HepG2 (cell line): ENCODE measurements around the gene CYP19A1. TPM values are rescaled to one million over a fixed set of nuclear protein-coding genes. Genes with fewer than 3 reads are reported as not detected.

ENCODE experiments used
- ATAC-seq: fragments of 200-7000 bp; cut with Tn5 transposase; 3 replicates; pipeline ENCODE4 v1.9.1; 2020; ENCODE audit warnings: mild to moderate bottlenecking, moderate library complexity
- BruUV-seq: library from RNA; stranded (reverse); fragments of 400-500 nt; replicated peaks from 2 replicates; lab custom pipeline; 2021; lab: Mats Ljungman, UMichigan
- CTCF ChIA-PET: fragments of 300-600 bp; formaldehyde crosslinking; extraction: SDS; loops from one replicate; lab custom pipeline; 2021; ENCODE audit warnings: low total read pairs, inconsistent platforms, low intra/inter-chr PET ratio; lab: Yijun Ruan, JAX
- POLR2A ChIA-PET: fragments of 350-600 bp; sonication (Branson Sonifier 250); formaldehyde crosslinking; loops from one replicate; lab custom pipeline; 2020; ENCODE audit warnings: antibody characterized with exemption, inconsistent platforms; lab: Yijun Ruan, JAX
- DNase-seq: peaks from one replicate; pipeline ENCODE4 v3.0.0-alpha.2; 2015; ENCODE audit warnings: low spot score
- FAIRE-seq: peaks from 3 replicates; lab custom pipeline; 2011; peaks lifted over from hg19 to GRCh38; lab: Jason Lieb, UNC
- H2AFZ ChIP-seq: one replicate; pipeline ENCODE4 v1.6.1; 2011; ENCODE audit warnings: low read length, inconsistent platforms
- H3K27ac ChIP-seq: fragments of 300-600 bp; 3 replicates; pipeline ENCODE4 v1.8.0; 2011; ENCODE audit warnings: mixed run types, mild to moderate bottlenecking, mixed read lengths, low read length, inconsistent platforms; ENCODE audit not compliant: insufficient read depth; ENCODE audit errors: extremely low read length
- H3K27me3 ChIP-seq, 2 experiments: fragments of 200-600 bp in 1 of 2; 2 replicates in 1 of 2; 3 replicates in 1 of 2; pipeline versions ENCODE4 v1.6.0 to v1.8.0; 2011; ENCODE audit warnings: low read length in 2 of 2, mild to moderate bottlenecking in 2 of 2, moderate library complexity in 2 of 2, inconsistent platforms in 1 of 2; ENCODE audit not compliant: insufficient read depth in 2 of 2, control insufficient read depth in 1 of 2
- H3K36me3 ChIP-seq, 2 experiments: fragments of 200-600 bp in 1 of 2; replicated peaks in 1 of 2; 2 replicates in 1 of 2; 3 replicates in 1 of 2; pipeline versions ENCODE4 v1.5.1 to v1.8.0; 2011; ENCODE audit warnings: low read length in 2 of 2, inconsistent platforms in 1 of 2; ENCODE audit not compliant: insufficient read depth in 2 of 2, control insufficient read depth in 1 of 2
- H3K4me1 ChIP-seq: 2 replicates; pipeline ENCODE4 v1.5.1; 2012; ENCODE audit warnings: low read length, inconsistent platforms; ENCODE audit not compliant: insufficient read depth
- H3K4me2 ChIP-seq: 2 replicates; pipeline ENCODE4 v1.6.0; 2011; ENCODE audit warnings: low read depth, low read length, inconsistent platforms
- H3K4me3 ChIP-seq, 3 experiments: fragments of 200-600 bp in 1 of 3; sonication (generic), shearing (Covaris generic) in 1 of 3; replicated peaks in 1 of 3; 2 replicates each; pipeline ENCODE4 v1.5.1; 2011 to 2016; ENCODE audit warnings: low read length in 3 of 3, inconsistent platforms in 2 of 3, low read depth in 2 of 3, mild to moderate bottlenecking in 2 of 3, control low read depth in 1 of 3, mixed read lengths in 1 of 3; ENCODE audit not compliant: insufficient read depth in 1 of 3
- H3K79me2 ChIP-seq: one replicate; pipeline ENCODE4 v1.6.1; 2011; ENCODE audit warnings: low read length, inconsistent platforms; ENCODE audit not compliant: insufficient read depth
- H3K9ac ChIP-seq: 2 replicates; pipeline ENCODE4 v1.6.0; 2011; ENCODE audit warnings: mild to moderate bottlenecking, low read depth, low read length, inconsistent platforms; ENCODE audit not compliant: insufficient read depth
- H3K9me3 ChIP-seq: 2 replicates; pipeline ENCODE4 v1.5.1; 2012; ENCODE audit warnings: mild to moderate bottlenecking, low read length
- H4K20me1 ChIP-seq: 2 replicates; pipeline ENCODE4 v1.6.0; 2011; ENCODE audit warnings: inconsistent platforms, mild to moderate bottlenecking, low read length, moderate library complexity; ENCODE audit not compliant: insufficient read depth
- ARNT2 ChIP-seq: sonication (generic); formaldehyde crosslinking; IDR thresholded peaks from 2 replicates; pipeline ENCODE4 v1.8.0; 2022; ENCODE audit warnings: mild to moderate bottlenecking, low read depth, missing genetic modification reagents, moderate library complexity
- CAMTA2 ChIP-seq: sonication (generic); formaldehyde crosslinking; IDR thresholded peaks from 2 replicates; pipeline ENCODE4 v1.4.0; 2020; ENCODE audit warnings: mild to moderate bottlenecking, missing genetic modification reagents, borderline replicate concordance
- DNMT1 ChIP-seq: sonication (generic); formaldehyde crosslinking; IDR thresholded peaks from 2 replicates; pipeline ENCODE4 v1.5.1; 2020; ENCODE audit warnings: mild to moderate bottlenecking, missing genetic modification reagents
- MTA1 ChIP-seq: sonication (generic); formaldehyde crosslinking; IDR thresholded peaks from 2 replicates; pipeline ENCODE4 v1.4.0; 2020; ENCODE audit warnings: missing genetic modification reagents, mild to moderate bottlenecking, borderline replicate concordance
- SMARCE1 ChIP-seq: fragments of 450-650 bp; IDR thresholded peaks from 2 replicates; pipeline ENCODE4 v1.6.1; 2017; ENCODE audit warnings: borderline replicate concordance
- TARDBP ChIP-seq: sonication (generic); formaldehyde crosslinking; IDR thresholded peaks from 2 replicates; pipeline ENCODE4 v1.8.0; 2022; ENCODE audit warnings: mild to moderate bottlenecking, missing genetic modification reagents
- TEF ChIP-seq: sonication (generic); formaldehyde crosslinking; IDR thresholded peaks from 2 replicates; pipeline ENCODE4 v1.5.0; 2020; ENCODE audit warnings: missing genetic modification reagents
- ZNF496 ChIP-seq: sonication (generic); formaldehyde crosslinking; IDR thresholded peaks from 2 replicates; pipeline ENCODE4 v1.8.1; 2023; ENCODE audit warnings: mild to moderate bottlenecking, moderate library complexity, missing genetic modification reagents; ENCODE audit not compliant: insufficient replicate concordance
- ZNF543 ChIP-seq: sonication (generic); formaldehyde crosslinking; IDR thresholded peaks from 2 replicates; pipeline ENCODE4 v1.4.0; 2020; ENCODE audit warnings: mild to moderate bottlenecking, missing genetic modification reagents
- ZNF746 ChIP-seq: sonication (generic); formaldehyde crosslinking; IDR thresholded peaks from 2 replicates; pipeline ENCODE4 v1.8.0; 2022; ENCODE audit warnings: mild to moderate bottlenecking, missing genetic modification reagents
- WGBS: methylation state at CpG from one replicate; pipeline ENCODE4 v1.1.6; 2017; ENCODE audit warnings: low lambda C conversion rate; 5-methylcytosine and 5-hydroxymethylcytosine counted together
- in situ Hi-C: cut with HindIII; loops from 2 replicates; pipeline ENCODE4 v1.10.0; 2017; ENCODE audit warnings: low pct_unique_long_range_greater_than_20kb; ENCODE audit not compliant: extremely low pct_ligation_motif_present
- intact Hi-C: fragments of 100-400 bp; cut with micrococcal nuclease; formaldehyde crosslinking; loops from one replicate; pipeline ENCODE4 v1.10.0; 2022; ENCODE audit not compliant: unreplicated experiment
- polyA plus RNA-seq, 8 experiments: library from polyadenylated mRNA; depleted of rRNA in 3 of 8; stranded (reverse) in 7 of 8; unstranded in 1 of 8; fragments of >200 nt; fragmentation: Illumina TruSeq in 4 of 8; extraction: Trizol in 4 of 8; gene quantifications; 2 replicates each; pipeline versions ENCODE4 v1.2.1 to v1.2.3, GENCODE V29; 2011 to 2016; ENCODE audit warnings: low read depth in 4 of 8, missing spikeins in 1 of 8, mixed read lengths in 1 of 8; ENCODE audit not compliant: insufficient read depth in 1 of 8
- total RNA-seq, 5 experiments: library from RNA; depleted of rRNA; stranded (reverse); fragments of >200 nt; fragmentation: Illumina TruSeq; extraction: Trizol; gene quantifications; 2 replicates each; pipeline ENCODE4 v1.2.3, GENCODE V29; 2016; ENCODE audit warnings: low read depth in 1 of 5
- TF ChIP-seq, protein P1 (sequence below): sonication (generic); IDR thresholded peaks from 2 replicates; pipeline ENCODE4 v1.6.1; 2016; ENCODE audit warnings: low read depth, borderline replicate concordance
- TF ChIP-seq, protein P2 (sequence below): sonication (generic); formaldehyde crosslinking; IDR thresholded peaks from 2 replicates; pipeline ENCODE4 v1.8.1; 2023; ENCODE audit warnings: mild to moderate bottlenecking, inconsistent platforms, moderate library complexity, missing genetic modification reagents, borderline replicate concordance
- TF ChIP-seq, protein P3 (sequence below): sonication (generic); formaldehyde crosslinking; IDR thresholded peaks from 2 replicates; pipeline ENCODE4 v1.4.0; 2020; ENCODE audit warnings: mild to moderate bottlenecking, missing genetic modification reagents

CYP19A1 gene
- total and polyA plus RNA-seq, 2 of the 13 experiments (the other 11 are each of a cell fraction or from before 2014, with no cell fraction given), result 10.9 to 23.0 TPM

GRCh38 chr15:51285399-51285798, 53.0 kb downstream of the CYP19A1 start:
- Histone ChIP-seq H3K36me3 (no peaks in the 10 kb centered on the region), H3K27me3 (no peaks in the 10 kb centered on the region), H2AFZ (no peak overlapping the region), H3K9me3 (no peaks in the 10 kb centered on the region), H3K9ac (no peak overlapping the region), H3K4me3 (no peak overlapping the region), H4K20me1 (no peaks in the 10 kb centered on the region), H3K4me2 (no peak overlapping the region), H3K79me2 (no peaks in the 10 kb centered on the region), H3K4me1 (peaks cover 57% of the 10 kb centered on the region), H3K27ac (no peak overlapping the region)
- CTCF ChIA-PET, result interaction anchor here (2.7 kb wide), 1 partner anchor 96 kb away, joined by 21 read pairs; no protein-coding TSS in a partner anchor
- in situ Hi-C loops, result loop anchor here (5.0 kb wide), 1 partner anchor 92 kb away; no protein-coding TSS in a partner anchor
- 93% methylated on average over 6 of the region's 6 CpGs for WGBS
- POLR2A ChIA-PET, result no interaction called here
- ATAC-seq (no peak), FAIRE-seq (no peak), DNase-seq (no peak)
- intact Hi-C loops, result loop anchor here (5.0 to 10.0 kb wide), 2 partner anchors 82 to 121 kb away; no protein-coding TSS in a partner anchor
- BruUV-seq, result no TSS peak
- TF ChIP-seq SMARCE1 (no peak), MTA1 (no peak), ARNT2 (CRISPR knock-in tag) (no peak), ZNF496 (CRISPR knock-in tag) (no peak), ZNF543 (CRISPR knock-in tag) (no peak), DNMT1 (CRISPR knock-in tag) (no peak), ZNF746 (CRISPR knock-in tag) (no peak), CAMTA2 (CRISPR knock-in tag) (no peak), TARDBP (CRISPR knock-in tag) (no peak), TEF (CRISPR knock-in tag) (no peak)
- TF ChIP-seq, protein P1, sequence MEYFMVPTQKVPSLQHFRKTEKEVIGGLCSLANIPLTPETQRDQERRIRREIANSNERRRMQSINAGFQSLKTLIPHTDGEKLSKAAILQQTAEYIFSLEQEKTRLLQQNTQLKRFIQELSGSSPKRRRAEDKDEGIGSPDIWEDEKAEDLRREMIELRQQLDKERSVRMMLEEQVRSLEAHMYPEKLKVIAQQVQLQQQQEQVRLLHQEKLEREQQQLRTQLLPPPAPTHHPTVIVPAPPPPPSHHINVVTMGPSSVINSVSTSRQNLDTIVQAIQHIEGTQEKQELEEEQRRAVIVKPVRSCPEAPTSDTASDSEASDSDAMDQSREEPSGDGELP, result no peak
- TF ChIP-seq, protein P2, sequence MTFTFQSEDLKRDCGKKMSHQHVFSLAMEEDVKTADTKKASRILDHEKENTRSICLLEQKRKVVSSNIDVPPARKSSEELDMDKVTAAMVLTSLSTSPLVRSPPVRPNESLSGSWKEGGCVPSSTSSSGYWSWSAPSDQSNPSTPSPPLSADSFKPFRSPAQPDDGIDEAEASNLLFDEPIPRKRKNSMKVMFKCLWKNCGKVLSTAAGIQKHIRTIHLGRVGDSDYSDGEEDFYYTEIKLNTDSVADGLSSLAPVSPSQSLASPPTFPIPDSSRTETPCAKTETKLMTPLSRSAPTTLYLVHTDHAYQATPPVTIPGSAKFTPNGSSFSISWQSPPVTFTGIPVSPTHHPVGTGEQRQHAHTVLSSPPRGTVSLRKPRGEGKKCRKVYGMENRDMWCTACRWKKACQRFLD (CRISPR knock-in tag), result no peak
- TF ChIP-seq, protein P3, sequence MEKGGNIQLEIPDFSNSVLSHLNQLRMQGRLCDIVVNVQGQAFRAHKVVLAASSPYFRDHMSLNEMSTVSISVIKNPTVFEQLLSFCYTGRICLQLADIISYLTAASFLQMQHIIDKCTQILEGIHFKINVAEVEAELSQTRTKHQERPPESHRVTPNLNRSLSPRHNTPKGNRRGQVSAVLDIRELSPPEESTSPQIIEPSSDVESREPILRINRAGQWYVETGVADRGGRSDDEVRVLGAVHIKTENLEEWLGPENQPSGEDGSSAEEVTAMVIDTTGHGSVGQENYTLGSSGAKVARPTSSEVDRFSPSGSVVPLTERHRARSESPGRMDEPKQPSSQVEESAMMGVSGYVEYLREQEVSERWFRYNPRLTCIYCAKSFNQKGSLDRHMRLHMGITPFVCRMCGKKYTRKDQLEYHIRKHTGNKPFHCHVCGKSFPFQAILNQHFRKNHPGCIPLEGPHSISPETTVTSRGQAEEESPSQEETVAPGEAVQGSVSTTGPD (CRISPR knock-in tag), result no peak
